Gastrocnemius medialis (tissue), 4 donors: ENCODE results near the gene NECAB3. TPM values are rescaled to one million over a fixed set of nuclear protein-coding genes. Genes with fewer than 3 reads are reported as not detected.

Experiments used
- ATAC-seq, 2 donors: fragments of 150-250 bp; one replicate each; pipeline ENCODE4 v1.9.1; 2016
- DNase-seq, 2 donors: peaks; one replicate each; pipeline ENCODE4 v3.0.0-alpha.2; 2019
- H3K27ac ChIP-seq, 4 donors: fragments of 200-600 bp; sonication (generic); 1 replicate in 1 of 4; 2 replicates in 3 of 4; pipeline ENCODE4 v1.5.1; 2016 to 2018; ENCODE audit warnings: mild to moderate bottlenecking in 2 of 4, moderate library complexity in 1 of 4
- H3K27me3 ChIP-seq, 3 donors: fragments of 200-600 bp; sonication (generic) in 2 of 3; 1 replicate in 1 of 3; 2 replicates in 2 of 3; pipeline versions ENCODE4 v1.5.1 to v1.6.0; 2016 to 2019; ENCODE audit warnings: mild to moderate bottlenecking in 1 of 3, moderate library complexity in 1 of 3
- H3K36me3 ChIP-seq, 2 donors: fragments of 200-600 bp; sonication (generic) in 1 of 2; one replicate each; pipeline ENCODE4 v1.5.1; 2017 to 2018
- H3K4me1 ChIP-seq, 2 donors: fragments of 200-600 bp; sonication (generic) in 1 of 2; one replicate each; pipeline ENCODE4 v1.5.1; 2016 to 2017; ENCODE audit warnings: mild to moderate bottlenecking in 2 of 2
- H3K4me3 ChIP-seq, 4 donors: fragments of 200-600 bp; sonication (generic) in 3 of 4; 1 replicate in 1 of 4; 2 replicates in 3 of 4; pipeline ENCODE4 v1.5.1; 2016 to 2019; ENCODE audit warnings: mild to moderate bottlenecking in 2 of 4
- H3K9me3 ChIP-seq, 3 donors: fragments of 200-600 bp; sonication (generic) in 2 of 3; 1 replicate in 1 of 3; 2 replicates in 2 of 3; pipeline ENCODE4 v1.5.1; 2016 to 2019
- CTCF ChIP-seq, 5 experiments: fragments of 450-650 bp in 3 of 5; fragments of 200-600 bp in 2 of 5; sonication (generic) in 2 of 5; IDR thresholded peaks in 4 of 5; conservative IDR thresholded peaks in 1 of 5; 1 replicate in 4 of 5; 2 replicates in 1 of 5; pipeline ENCODE4 v1.5.1; 2016 to 2019; ENCODE audit warnings: antibody characterized with exemption in 5 of 5, mild to moderate bottlenecking in 3 of 5, moderate library complexity in 3 of 5
- POLR2A ChIP-seq, 2 donors: fragments of 450-650 bp; IDR thresholded peaks; one replicate each; pipeline ENCODE4 v1.6.1; 2017; ENCODE audit warnings: antibody characterized with exemption in 2 of 2, mild to moderate bottlenecking in 2 of 2, moderate library complexity in 2 of 2
- in situ Hi-C, 4 donors: fragments of 200-750 bp; cut with MboI; loops; one replicate each; pipeline versions ENCODE4 v1.15.0 to v1.8.0; 2017; ENCODE audit warnings: low sequenced_read_pairs in 4 of 4
- intact Hi-C: fragments of 100-400 bp; cut with DNase I; formaldehyde crosslinking; loops from one replicate; pipeline ENCODE4 v1.15.1; 2023; ENCODE audit warnings: low total_unique reads
- total RNA-seq, 4 donors: library from RNA; depleted of rRNA; stranded (reverse); fragments of >200 nt; gene quantifications; one replicate each; pipeline versions ENCODE4 v1.1.0 to v1.2.3, GENCODE V29; 2016

The NECAB3 gene
- total RNA-seq, 4 donors from 2014 or later = 72.3 to 127 (median 107) TPM

GRCh38 chr20:33666293-33667244 lies 7.7 kb downstream of the NECAB3 start, which contains the start of gene ACTL10:
TSS of gene ACTL10 (plus strand) at chr20:33666943. CDS start at chr20:33667498, 555 bp downstream.
- intact Hi-C loops = loop anchor here (5.0 to 10.0 kb wide), 3 partner anchors 182 to 328 kb away; partner anchors contain the start of genes CDK5RAP1 and RALY
- Histone ChIP-seq H3K36me3 (peaks cover 0 to 12% of the 10 kb centered on the region in 2 donors), H3K4me1 (peaks cover 14 to 20% of the 10 kb centered on the region in 2 donors), H3K4me3 (peak within 1 kb of the TSS; percentile 65 to 78 (median 72)), H3K9me3 (no peaks in the 10 kb centered on the region), H3K27ac (peak within 1 kb of the TSS; percentile 63 to 83 (median 77)), H3K27me3 (no peaks in the 10 kb centered on the region)
- ATAC-seq (peak; percentile 75 to 89), DNase-seq (peak; percentile 85 to 93)
- in situ Hi-C loops = loop anchor here in 2 of 4 donors (5.0 to 10.0 kb wide), 2 partner anchors 202 to 209 kb away; no protein-coding TSS in a partner anchor
- TF ChIP-seq POLR2A (IDR thresholded peaks at IDR 0.05) (peak; percentile 58 to 83), CTCF (IDR thresholded peaks at IDR 0.05 in 4 of 5, conservative IDR thresholded peaks at IDR 0.05 in 1 of 5) (peak in 1 of 5 experiments; percentile 26)

GRCh38 chr20:33664762-33665144 lies 9.5 kb downstream of the NECAB3 start:
- H3K4me1 ChIP-seq = peaks cover 14 to 20% of the 10 kb centered on the region in 2 donors

GRCh38 chr20:33664085-33664761 lies 10.0 kb downstream of the NECAB3 start:
- Histone ChIP-seq H3K36me3 (peaks cover 0 to 16% of the 10 kb centered on the region in 2 donors), H3K4me3 (peak overlapping the region; percentile 65 to 78 (median 70)), H3K4me1 (peaks cover 14 to 20% of the 10 kb centered on the region in 2 donors), H3K27me3 (no peaks in the 10 kb centered on the region), H3K27ac (peak overlapping the region; percentile 76 to 82 (median 78)), H3K9me3 (no peaks in the 10 kb centered on the region)
- in situ Hi-C loops = loop anchor here in 1 of 4 donors (10.0 kb wide), 1 partner anchor 199 kb away; no protein-coding TSS in a partner anchor
- no peak for ATAC-seq
- no peak for DNase-seq
- TF ChIP-seq CTCF (IDR thresholded peaks at IDR 0.05 in 4 of 5, conservative IDR thresholded peaks at IDR 0.05 in 1 of 5) (no peak), POLR2A (IDR thresholded peaks at IDR 0.05) (no peak)
- intact Hi-C loops = loop anchor here (10.0 kb wide), 2 partner anchors 179 to 331 kb away; partner anchors contain the start of gene RALY

More at GRCh38 chr20:33664762-33665144, 9.5 kb downstream of the NECAB3 start:
- Histone ChIP-seq H3K27me3 (no peaks in the 10 kb centered on the region), H3K36me3 (peaks cover 0 to 11% of the 10 kb centered on the region in 2 donors), H3K9me3 (no peaks in the 10 kb centered on the region), H3K27ac (no peak overlapping the region), H3K4me3 (no peak overlapping the region)
- in situ Hi-C loops = loop anchor here in 2 of 4 donors (5.0 to 10.0 kb wide), 2 partner anchors 200 to 207 kb away; no protein-coding TSS in a partner anchor
- ATAC-seq (no peak), DNase-seq (no peak)
- no peak for TF ChIP-seq POLR2A (IDR thresholded peaks at IDR 0.05)
- TF ChIP-seq CTCF (IDR thresholded peaks at IDR 0.05 in 4 of 5, conservative IDR thresholded peaks at IDR 0.05 in 1 of 5) = no peak
- intact Hi-C loops = loop anchor here (5.0 to 10.0 kb wide), 3 partner anchors 180 to 330 kb away; partner anchors contain the start of genes CDK5RAP1 and RALY
